GM21786 (cell line): ENCODE data around the gene ATCAY.

ENCODE experiments used
- ATAC-seq: cut with Tn5 transposase; IDR thresholded peaks from one replicate; pipeline ENCODE4 v1.9.1; 2021; ENCODE audit not compliant: unreplicated experiment

ATCAY gene, protein sequence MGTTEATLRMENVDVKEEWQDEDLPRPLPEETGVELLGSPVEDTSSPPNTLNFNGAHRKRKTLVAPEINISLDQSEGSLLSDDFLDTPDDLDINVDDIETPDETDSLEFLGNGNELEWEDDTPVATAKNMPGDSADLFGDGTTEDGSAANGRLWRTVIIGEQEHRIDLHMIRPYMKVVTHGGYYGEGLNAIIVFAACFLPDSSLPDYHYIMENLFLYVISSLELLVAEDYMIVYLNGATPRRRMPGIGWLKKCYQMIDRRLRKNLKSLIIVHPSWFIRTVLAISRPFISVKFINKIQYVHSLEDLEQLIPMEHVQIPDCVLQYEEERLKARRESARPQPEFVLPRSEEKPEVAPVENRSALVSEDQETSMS

DNA sequence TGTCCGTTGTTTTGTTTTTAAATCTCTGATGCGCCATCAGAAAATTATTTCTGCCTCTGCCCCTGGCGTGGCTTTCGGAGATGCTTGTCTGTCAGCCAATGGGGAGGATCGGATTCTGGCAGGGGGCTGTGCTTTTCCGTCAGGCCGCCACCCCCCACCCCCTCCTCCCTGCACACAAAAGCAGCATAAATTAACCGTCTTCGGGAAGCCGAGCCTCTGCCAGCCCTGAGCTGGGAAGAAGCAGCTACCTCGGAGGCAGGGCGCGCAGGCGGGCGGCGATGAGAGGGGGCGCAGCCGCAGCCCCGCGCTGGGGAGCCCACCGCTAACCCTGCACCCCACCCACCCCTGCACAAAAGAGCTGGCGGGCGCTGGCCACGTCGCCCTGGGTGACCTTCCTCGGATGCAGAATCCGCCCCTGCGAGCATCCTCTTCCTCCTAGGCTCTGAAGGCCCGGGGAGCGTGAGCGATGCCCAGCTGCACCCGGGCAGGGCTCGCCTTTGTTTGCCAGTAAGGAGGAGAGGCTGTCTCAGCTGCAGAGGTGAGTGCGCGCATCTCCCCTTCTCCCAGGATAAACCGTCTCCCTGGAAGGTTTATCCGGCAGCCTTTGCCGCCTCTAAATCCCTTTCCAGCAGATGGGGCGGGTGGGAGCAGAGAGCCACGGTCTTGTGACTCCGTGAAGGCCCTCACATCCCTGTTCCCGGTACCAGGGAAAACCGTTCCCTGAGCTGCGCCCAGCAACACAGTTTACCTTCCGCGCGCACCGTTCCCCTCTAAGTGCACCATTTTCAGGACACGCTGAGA is at the start of gene ATCAY:
Gene ATCAY, plus strand, starts transcription at position 215 of the 801 bp plus-strand sequence. CDS start 5,083 bp downstream, outside the sequence.
- no peak for ATAC-seq

DNA sequence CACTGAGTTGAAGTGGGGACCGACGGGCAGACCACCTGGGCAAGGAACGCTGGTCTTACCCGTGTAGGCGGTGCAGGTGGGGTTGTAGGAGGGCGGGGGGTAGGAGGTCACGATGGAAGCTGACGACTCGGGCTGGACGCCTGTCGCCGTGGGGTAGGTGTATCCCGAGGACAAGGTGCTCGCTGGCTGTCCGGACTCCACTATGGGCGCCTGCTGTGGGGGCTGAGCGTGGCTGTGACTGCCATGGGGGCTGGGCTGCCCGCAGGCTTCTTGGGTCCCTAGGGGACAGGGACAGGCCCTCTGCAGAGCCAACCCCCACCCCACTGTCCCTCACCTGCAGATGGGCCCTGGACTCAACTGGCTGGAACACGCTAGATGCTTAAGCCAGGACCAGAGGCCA is 48.9 kb upstream of the ATCAY start:
- no peak for ATAC-seq

DNA sequence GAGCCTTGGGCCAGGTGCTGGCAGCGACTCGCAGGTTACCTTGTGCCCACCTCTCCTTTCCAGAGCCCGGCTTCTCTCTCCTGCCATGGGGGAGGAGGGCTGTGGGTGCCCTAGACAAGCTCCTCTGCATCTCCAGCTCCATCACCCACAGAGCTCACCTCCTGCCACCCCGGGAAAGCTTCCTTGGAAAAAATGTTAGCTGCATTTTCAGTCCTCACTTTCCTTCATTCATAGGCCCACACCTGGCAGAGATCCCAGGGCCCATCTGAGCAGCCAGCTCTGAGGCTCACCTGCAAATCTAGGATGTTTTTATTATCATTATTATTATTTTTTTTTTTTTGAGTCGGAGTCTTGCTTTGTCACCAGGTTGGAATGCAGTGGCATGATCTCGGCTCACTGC is 48.5 kb upstream of the ATCAY start:
- ATAC-seq: no peak

DNA sequence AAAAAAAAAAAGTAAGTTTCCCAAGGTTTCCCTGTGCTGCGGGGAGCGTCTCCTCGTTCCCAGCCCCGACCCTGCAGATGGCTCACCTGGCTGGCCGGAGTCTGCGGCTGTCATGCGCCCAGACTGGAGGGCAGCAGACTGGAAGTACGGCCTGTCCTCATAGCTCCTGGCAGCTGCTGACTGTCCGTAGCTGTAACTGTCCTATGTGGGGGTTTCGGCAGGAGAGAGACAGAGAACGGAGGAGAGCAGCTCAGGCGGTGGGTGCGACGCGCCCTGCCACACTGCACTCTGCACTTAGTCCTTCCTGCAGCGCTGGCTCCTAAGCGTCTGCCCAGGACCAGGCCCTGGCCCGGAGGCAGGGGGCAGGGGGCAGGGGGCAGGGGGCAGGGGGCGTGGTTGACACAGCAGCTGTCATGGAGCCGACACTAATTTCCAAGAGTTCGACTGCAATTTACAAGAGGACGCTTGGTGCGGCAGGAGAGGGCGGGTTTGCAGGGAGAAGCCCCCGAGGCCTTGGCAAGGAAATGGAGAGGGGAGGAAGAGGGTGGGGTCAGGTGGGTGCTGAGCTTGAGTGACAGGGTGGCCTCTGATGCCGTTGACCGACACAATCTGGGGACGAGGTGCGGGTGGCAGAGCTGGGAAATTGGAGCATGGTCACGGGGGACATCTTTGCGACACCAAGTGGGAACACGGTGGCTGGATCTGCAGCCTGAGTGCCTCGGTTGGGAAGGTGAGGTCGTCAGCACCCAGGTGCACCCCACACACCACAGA is 46.7 kb upstream of the ATCAY start:
- ATAC-seq: no peak

DNA sequence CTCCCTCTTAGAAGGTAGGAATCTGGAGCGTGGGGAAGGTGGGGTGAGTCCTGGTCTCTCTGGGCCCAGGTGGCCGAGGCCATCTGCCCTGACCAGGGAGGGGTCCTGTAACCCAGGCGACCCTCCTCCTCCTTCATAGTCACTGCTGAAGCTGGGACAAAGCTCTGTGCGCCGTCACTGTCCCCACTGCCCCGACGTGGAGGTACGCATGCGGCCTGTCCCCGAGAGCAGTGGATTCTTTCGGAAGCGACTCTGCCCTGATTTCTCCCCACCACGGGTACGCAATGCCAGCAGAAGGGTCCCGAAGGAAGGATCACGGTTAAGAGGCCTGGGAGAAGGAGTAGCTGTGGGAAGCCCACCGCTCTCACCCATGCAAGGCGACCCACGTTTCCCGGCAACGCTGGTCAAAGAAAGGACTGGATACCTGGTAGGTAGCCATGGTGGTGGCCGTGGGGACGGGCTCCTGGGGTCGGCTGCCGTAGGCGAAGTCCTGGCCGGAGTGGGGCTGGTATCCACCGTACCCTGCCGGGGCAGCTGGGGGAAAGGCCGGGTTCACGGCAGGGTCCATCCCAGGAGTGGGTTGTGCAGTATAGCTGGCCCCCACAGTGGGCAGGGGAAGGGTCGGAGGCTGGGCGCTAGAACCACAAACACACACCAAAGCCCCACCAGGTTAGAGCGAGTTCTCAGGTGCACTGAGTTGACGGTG is 46.0 kb upstream of the ATCAY start:
- no peak for ATAC-seq

DNA sequence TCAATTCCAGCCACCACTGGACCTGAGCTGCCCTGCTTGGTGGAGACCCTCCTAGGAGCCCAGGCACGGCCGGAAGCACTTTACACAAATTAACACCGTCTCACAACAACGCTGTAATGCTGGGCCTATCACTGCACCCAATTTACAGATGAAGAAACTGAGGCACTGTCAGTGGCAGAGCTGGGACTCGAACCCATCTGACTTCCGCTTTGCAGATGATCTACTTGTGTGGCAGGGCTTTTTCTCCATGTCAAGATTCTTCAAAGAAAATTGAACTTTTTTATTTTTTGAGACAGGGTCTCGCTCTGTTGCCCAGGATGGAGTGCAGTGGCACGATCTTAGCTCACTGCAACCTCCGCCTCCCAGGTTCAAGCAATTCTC is 45.4 kb upstream of the ATCAY start:
- ATAC-seq: no peak

DNA sequence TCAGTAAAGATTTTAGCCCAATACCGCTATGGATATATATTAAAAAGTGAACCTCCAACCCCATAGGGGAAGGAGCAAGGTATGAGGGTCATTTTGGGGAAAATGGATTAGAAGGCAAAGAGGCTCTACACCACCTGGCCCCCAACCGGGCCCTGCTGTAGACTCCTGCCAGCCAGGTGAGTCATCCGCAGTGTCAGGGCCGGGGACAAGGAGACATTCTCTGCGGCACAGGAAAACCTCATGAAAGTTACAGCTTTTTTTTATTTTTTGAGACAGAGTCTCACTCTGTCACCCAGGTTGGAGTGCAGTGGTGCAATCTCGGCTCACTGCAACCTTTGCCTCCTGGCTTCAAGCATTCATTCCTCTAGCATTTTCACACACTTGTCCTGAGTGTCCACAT is 43.6 kb upstream of the ATCAY start:
- no peak for ATAC-seq

DNA sequence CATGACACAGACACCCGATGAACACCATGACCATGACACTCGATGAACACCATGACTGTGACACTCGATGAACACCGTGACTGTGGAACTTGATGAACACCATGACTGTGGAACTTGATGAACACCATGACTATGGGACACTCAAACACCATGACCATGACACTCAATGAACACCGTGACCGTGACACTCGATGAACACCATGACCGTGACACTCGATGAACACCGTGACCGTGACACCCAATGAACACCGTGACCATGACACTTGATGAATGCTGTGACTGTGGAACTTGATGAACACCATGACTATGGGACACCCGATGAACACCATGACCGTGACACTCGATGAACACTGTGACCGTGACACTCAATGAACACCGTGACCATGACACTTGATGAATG is 43.2 kb upstream of the ATCAY start:
- ATAC-seq: no peak

DNA sequence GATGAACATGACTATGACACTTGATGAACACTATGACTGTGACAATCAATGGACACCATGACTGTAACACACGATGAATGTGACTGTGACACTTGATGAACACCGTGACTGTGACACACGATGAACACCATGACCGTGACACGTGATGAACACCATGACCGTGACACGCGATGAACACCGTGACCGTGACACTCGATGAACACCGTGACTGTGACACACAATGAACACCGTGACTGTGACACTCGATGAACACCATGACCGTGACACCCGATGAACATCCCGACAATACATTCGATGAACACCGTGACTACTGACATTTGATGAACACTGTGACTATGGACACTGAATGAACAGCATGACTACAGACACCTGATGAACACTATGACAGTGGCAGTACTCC is 42.6 kb upstream of the ATCAY start:
- ATAC-seq: no peak

DNA sequence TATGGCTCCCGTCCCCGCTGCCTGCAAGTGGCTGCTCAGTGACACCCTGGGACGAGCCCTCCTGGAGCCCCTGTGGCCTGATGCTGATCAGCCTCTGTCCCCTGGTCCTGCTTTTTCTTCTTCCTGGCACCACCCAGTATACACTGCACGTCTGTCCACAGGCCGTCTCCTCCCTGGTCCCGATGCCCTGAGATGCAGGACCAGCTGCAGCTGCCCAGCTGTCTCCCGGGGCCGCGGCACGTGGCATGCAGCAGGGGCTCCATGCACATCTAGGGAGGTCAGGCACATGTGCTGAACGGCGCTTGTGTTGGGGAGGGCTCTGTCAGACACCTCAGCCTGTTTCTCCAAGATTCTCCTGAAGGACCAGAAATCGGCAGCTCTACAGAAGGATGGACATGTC is 41.8 kb upstream of the ATCAY start:
- ATAC-seq: no peak

DNA sequence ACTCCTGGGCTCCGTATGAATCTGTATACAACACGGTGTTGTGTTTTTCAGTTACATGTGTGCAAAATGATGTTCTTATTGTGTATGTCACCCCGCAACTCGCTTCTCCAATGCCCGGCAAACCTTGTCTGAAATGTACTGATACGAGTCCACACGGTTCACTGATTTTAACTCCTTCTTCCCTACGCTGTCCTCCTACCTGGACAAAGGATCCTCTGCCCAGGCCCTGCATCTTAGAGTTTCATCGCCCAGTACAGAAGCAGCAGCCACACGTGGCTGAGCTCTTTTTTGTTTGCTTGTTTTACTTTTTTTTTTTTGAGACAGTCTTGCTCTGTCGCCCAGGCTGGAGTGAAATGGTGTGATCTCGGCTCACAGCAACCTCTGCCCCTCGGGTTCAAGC is 40.5 kb upstream of the ATCAY start:
- ATAC-seq: no peak

DNA sequence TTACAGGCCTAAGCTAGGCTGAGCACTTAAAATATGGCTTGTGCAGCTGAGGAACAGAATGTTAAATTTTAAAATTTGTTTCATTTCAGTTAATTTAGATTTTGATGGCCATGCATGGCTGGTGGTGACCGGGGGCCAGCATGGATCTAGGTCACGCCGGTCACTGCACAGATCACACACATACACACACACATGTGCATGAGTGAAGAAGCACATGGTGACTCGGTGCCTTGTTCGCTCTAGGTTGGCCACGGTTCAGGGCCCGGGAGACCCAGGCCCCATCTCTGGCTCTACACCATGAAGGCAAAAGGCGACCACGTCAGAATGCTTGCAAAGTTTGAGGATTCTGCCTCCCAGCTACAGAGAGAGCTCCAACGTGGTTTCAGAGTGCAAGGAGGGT is 39.7 kb upstream of the ATCAY start:
- ATAC-seq: no peak

DNA sequence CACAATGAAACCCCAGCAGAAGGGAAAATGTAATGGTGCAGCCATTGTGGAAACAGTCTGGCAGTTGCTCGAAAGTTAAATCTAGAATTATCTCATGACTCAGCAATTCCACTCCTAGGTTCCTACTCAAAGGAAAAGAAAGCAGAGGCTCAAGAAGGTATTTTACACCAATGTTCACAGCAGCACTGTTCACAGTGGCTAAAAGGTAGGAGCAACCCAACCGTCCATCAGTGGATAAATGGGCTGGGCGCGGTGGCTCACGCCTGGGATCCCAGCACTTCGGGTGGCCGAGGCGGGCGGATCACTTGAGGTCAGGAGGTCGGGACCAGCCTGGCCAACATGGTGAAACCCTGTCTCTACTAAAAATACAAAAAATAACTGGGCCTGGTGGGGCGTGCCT is 37.5 kb upstream of the ATCAY start:
- no peak for ATAC-seq

DNA sequence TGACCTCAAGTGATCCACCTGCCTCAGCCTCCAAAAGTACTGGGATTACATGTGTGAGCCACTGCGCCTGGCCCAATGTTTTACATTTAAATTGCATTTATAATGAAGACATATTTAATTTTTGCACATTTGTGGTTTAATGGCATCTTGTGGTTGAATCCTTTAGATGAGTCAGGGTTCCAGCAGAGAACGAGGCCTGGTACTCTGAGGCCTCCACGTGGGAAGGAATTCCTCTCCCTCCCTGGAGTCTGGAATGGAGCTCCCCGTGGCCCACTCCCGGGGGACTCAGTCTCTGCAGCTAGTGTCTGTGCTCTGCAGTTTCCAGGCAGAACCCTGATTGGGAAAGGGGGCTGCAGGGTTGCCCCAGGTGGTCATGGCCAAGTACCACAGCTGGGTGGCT is 35.9 kb upstream of the ATCAY start:
- ATAC-seq: no peak

DNA sequence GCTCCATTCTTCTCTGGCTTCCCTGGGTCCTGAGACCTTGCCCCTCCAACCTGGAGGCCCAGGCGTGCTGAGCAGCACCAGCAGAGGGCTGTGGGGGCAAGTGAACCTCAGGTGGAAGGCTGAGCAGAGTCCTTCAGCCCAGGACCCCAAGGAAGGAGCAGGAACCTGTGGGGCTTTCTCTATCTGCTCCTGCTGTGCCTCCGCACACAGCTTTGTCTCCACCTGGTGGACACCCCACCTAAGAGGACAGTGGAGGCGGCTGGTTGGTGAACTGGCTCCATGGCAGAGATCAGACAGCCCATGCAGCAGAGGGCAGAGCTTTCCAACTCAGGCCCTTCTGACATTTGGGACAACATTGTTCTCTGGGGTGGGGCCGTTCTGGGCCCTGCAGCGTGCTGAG is 31.4 kb upstream of the ATCAY start:
- no peak for ATAC-seq

DNA sequence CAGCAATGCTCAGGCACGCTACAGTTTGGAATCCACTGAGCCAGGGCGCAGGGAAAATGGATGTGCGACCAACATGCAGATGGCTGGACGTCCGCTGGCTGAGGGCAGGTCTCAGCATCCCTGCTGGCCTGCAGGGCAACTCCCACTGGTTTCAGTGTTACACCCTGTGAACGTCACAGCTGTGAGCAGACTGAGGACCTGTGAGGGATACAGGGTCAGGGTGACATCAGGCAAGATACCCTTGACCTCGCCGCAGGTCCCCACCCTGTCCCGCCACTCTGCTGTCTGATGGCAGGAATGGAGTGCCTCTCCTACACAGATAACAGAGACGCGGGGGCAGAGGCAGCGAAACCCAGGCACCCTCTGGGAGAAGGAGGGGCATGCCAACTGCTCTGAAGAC is 30.7 kb upstream of the ATCAY start:
- no peak for ATAC-seq

DNA sequence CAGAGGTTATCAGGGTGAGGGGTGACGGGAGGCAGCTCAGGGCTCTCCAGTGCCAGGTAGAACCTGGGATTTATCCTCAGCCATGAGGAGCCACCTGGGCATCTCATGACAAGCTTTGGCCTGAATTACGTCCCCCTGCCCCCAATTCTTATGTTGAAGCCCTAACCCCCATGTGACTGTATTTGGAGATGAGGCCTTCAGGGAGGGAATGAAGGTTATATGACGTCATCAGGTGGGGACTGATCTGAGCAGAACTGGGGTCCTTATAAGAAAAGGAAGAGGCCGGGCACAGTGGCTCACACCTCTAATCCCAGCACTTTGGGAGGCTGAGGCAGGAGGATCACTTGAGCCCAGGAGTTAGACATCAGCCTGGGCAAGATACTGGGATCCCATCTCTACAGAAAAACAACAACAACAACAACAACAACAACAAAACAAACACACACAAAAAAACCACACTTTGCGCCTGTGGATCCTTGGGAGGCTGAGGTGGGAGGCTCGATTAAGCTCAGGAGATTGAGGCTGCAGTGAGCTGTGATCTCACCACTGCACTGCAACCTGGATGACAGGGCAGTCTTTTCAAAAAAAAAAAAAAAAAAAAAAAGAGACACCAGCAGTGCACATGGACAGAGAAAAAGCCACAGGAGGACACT is 30.0 kb upstream of the ATCAY start:
- no peak for ATAC-seq

DNA sequence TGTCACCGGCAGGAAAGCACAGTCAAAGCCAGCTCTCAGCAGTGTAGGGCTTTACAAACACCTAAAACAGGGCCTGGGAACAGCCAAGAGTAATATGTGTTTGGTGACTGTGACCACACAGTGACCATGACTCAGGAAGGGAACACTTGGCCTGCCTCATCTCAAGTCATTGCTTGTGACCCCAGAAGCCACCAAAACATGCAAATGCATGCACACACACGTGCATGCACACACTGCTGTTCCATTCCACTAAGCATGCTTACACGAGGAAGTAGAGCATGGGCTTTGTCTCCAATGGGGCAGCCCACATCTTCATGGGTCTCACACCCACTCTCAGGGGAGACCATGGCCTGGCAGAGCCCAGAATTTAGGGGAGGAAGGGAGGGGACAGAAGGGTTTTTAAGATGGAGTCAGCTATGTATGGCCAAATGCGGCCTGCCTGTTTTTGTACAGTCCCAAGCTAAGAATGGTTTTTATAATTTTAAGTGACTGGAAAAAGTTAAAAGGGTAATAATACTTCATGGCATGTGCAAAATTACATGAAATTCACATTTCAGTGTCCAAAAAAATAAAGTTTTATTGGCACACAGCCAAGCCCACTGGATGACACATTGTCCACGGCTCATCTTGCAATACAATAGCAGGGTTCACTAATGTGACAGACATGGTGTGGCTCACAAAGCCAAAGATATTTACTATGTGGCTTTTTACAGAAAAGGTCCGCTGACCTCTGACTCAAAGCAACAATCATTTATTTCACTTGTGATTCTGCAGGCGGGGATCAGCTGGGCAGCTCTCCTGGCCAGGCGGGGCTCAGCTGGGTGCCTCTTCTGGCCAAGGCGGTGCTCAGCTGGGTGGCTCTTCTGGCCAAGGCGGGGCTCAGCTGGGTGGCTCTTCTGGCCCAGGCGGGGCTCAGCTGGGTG is 29.0 kb upstream of the ATCAY start:
- ATAC-seq: no peak

DNA sequence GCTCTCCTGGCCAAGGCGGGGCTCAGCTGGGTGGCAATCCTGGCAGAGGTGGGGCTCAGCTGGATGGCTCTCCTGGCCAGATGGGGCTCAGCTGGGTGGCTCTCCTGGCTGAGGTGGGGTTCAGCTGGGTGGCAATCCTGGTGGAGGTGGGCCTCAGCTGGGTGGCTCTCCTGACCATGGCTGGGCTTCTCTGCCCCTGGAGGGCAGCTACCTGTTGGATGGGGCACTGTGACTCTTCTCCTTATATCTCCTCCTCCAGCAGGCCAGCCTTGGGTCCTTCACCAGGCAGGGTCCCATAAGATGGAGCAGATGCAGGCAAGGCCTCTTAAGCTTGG is 28.3 kb upstream of the ATCAY start:
- ATAC-seq: no peak
